ENCODE measurements around the gene CAMTA1.

Gene CAMTA1

GRCh38 chr1:7333094-7333493, 547.8 kb downstream of the CAMTA1 start:
- no peak for DNase-seq

GRCh38 chr1:7333620-7334019, 548.4 kb downstream of the CAMTA1 start:
- DNase-seq = no peak

DNA sequence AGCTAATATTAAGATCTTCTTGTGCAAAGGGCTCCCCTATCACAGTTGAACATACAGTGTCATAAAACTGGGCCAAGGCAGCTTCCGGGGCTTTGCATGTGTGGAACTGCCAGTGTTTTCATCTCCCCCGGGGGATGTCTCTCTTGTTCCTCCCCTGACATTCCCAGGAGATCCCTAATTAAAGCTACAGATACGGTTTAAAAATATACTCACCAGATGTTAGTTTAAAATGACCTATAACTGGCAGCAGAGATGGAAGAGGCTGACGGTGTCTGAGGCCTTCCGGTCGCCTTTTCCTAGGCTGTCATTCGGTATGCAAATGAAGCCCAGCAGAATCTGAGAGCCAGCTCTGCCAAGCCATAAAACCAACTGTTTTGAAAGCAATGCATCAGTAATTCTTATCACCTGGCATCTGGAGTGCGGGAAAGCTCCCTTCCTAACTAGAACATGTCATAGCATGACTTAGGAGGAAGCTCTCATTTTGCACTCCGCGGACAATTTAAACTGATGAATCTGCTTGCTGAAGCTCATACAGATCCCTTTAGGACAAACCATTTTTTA, 549.3 kb downstream of the CAMTA1 start:
- peak; percentile 80 for DNase-seq

- DNase-seq = no peak
Observed at GRCh38 chr1:7335224-7335879, 550.1 kb downstream of the CAMTA1 start.

DNA sequence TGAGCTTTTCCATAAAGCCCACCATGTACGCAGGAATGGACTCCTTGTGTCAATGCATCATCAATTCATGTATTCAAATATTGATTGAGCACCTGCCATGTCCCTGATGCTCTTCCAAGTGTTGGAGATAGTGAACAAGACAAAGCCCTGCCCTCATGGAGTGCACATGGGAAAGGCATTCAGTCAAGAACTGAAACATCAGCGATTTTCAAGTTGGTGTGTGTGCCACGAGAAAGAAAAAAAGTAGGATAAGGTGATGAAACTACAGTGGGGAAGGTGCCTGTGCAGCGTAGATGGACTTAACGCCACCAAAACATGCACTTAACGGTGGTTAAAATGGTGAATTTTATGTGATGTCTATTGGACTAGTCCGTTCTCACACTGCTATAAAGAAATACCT, 553.2 kb downstream of the CAMTA1 start:
- no peak for DNase-seq

DNA sequence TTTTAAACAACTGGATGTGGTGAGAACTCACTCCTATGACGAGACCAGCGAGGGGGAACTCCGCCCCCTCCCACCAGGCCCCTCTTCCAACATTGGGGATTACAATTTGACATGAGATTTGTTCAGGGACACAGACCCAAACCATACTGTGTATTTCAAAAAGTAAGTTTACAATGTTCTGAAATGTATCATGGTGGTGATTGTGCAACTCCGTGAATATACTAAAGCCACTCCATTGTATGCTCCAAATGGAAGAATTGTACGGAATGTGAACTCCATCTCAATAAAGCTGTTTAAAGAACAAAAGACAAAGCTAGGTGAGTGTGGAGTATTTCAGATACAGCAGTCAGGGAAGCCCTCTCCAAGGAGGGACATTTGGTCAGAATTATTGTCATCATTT, 553.8 kb downstream of the CAMTA1 start:
- DNase-seq = no peak

DNA sequence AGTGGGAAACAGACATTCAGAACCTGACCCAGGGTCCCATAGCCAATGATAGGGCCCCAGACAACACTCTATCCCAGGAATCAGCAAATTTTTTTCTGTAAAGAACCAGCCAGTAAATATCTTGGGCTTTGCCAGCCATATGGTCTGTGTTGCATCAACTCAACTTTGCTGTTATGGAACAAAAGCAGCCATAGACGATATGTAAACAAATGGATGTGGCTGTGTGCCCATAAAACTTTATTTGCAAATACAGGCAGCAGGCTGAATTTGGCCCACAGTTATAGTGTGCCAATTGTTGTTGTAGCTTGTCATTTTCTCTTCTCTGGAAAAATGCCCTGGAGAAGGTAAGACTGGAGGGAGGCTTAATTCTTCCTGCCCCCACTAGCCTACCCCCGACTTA, 554.7 kb downstream of the CAMTA1 start:
- peak; percentile 60 for DNase-seq

DNA sequence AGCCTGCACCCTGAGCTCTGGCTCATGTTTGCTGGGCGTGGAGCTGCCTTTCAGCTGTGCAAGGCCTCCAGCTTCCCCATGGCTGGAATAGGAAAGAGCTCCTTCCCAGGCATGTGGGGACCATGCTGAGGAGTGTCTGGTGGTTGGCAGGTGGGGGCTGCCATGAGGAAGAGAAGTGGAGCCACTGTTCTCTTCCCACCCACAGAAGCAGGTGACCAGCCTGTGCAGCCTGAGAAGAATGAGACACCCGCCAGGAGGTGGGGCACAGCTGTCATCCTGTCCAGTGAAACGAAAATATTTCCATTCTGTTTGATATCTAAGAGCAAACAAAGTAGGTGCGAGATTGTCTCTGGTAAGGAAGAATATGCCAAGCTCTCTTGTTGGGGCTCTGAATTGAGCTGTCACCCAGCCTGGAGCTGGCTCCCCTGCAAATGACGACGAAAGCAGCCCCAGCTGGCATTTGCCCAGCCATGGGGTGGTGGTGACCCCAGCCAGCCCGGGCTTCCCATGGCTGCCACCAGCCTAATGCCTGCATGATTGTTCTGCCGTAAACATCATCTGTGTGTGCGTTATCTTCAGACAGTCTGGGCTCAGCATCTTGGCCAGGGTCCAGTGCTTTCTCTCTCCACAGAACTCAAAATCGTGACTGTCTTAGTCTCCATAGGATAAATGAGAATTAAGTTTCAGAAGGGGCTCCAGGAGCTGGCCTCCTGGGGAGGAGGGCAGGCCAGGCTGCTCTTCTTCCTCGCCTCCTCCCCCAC, 556.1 kb downstream of the CAMTA1 start:
- DNase-seq = peak; percentile 36

- no peak for DNase-seq
Observed at GRCh38 chr1:7343882-7344281, 558.6 kb downstream of the CAMTA1 start.

DNA sequence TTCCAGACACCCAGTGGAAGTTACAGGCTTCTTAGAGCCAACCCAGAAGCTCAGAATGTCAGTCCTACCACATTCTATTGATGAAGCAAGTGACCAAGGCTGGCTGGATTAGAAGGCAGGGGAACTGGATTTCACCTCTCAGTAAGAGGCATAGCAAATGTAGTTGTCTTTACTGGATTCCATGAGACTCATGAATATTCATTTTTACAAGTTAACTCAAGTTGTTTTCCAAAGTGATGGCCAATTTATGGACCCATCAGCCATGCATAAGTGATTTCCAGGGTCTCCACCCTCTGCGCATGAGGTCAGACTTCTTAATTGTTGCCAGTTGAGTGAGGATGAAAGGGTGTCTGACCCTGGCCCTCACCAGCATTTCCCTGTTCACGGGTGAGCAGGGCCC, 559.0 kb downstream of the CAMTA1 start:
- no peak for DNase-seq

GRCh38 chr1:7345516-7345915, 560.3 kb downstream of the CAMTA1 start:
- DNase-seq = no peak

- DNase-seq = no peak
Observed at GRCh38 chr1:7346070-7346596, 560.9 kb downstream of the CAMTA1 start.

DNA sequence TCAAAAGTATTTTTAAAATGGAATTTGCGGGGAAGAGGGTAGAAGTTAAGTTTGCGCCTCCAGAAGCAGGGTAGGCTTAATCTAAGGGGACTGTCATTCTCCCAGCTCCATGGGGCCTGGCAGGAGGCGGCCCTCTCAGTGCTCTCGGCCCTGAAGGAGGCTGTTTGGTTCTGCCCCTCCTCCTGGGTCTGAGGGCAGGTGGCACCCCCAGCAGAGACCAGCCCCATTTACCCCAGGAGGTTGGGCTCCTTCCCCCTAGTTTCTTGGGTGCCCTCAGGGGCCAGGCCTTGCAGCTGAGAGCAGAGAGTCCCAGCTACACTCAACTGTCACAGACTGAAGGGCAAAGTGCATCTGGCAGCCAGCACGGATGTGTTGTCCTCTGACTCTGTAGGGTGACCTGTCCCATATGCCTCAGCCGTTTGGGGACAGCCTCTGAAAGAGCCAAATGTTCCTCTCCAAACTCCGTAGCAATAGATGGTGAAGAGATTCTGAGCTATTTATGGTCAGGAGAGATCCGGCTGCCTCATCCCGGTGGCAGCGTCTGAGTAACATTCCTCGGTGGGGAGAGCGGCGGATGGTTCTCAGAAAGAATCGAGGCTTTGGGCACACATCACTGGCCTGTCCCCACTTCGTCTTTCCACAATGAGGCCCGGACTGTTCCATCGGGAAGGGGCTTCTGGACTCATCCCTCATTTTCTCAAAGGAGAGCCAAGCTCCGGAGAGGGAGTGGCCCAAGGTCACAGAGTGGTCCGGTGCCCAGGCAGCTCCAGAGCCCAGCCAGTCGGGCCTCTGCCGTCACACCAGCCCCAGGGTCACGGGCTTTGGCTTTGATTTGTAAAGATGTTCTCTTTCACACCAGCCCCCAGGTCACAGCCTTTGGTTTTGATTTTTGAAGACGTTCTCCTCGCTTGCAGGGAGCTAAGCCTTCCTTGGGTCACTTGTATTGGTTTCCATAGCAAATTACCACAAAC, 561.6 kb downstream of the CAMTA1 start:
- no peak for DNase-seq

- no peak for DNase-seq
Observed at GRCh38 chr1:7348073-7348472, 562.8 kb downstream of the CAMTA1 start.

DNA sequence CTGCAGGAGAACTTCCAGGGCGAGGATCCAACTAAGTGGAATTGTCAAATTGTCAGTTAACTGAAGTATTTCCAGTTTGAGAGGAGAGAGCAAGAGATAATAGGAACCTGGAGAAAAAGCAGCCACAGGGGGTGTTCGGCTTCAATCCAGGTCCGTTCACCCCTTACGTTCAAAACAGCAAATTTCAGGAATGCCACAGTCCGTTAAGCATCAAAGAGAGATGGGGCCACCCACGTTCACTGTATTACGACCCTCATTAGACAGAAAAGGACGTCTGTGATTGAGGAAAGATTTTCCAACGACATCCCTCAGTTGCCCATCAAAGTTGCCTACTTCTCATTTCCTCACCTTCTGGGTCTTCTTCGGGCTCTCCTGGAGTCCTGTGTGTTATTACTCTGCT, 563.3 kb downstream of the CAMTA1 start:
- no peak for DNase-seq

GRCh38 chr1:7350804-7351203, 565.5 kb downstream of the CAMTA1 start:
- DNase-seq = no peak

DNA sequence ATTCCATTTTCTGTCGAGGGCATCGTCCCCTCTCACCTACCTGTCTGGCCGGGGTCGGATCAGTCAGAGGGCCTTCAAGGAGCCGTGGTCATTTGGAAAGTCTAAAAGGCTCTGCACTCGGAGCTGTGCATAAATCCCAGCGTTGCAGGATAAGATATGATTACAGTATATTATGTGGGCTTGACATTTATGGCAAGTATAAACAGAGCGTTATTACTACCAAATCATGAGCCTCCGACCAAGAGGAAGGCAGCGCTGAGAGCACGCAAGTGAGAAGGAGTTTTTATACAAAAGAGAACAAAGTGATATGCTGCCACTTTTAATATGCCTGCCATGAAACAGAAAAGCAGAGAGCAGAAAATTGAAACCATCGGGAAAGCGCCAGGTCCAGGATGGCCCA, 566.4 kb downstream of the CAMTA1 start:
- DNase-seq = no peak

DNA sequence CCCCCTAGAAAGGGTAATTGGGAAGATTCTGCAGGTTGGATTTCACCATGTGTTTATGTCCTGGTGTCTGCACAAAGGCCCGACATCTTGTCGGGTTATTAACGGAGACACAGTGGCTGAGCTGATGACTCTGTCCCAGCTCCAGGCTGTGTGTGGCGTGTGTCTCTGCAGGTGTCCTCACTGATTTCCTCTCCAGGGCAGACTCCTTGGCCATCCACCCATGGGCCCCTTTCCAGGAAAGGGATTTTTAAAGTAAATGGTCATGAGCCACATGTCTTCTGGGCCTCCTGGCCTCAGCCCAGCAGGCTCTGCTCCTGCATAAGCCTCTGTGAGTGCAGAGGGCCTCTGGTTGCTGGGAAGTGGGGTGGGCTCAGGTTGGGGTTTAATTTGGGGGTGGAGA, 567.1 kb downstream of the CAMTA1 start:
- DNase-seq = no peak

DNA sequence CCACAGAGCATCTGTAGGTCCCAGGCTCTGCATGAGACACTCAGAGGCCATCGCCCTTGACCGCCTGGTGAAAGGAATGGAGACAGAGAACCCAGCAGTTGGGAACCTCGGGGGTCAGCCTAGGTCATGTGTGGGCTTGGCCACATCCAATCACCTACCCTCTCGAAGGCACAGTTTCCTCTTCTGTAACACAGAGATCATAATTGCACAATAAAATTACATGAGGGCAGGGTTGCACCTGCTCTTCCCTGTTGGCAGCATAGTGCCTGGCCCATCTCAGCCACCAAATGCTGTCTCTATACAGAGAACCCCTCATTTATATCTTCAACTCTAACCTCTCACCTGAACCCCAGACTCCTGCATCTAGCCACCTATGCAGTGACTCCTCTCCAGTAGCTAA, 567.7 kb downstream of the CAMTA1 start:
- no peak for DNase-seq

- DNase-seq = no peak
Observed at GRCh38 chr1:7355646-7356045, 570.4 kb downstream of the CAMTA1 start.

GRCh38 chr1:7356079-7356478, 570.8 kb downstream of the CAMTA1 start:
- DNase-seq = no peak

- DNase-seq = no peak
Observed at GRCh38 chr1:7358425-7358824, 573.2 kb downstream of the CAMTA1 start.

DNA sequence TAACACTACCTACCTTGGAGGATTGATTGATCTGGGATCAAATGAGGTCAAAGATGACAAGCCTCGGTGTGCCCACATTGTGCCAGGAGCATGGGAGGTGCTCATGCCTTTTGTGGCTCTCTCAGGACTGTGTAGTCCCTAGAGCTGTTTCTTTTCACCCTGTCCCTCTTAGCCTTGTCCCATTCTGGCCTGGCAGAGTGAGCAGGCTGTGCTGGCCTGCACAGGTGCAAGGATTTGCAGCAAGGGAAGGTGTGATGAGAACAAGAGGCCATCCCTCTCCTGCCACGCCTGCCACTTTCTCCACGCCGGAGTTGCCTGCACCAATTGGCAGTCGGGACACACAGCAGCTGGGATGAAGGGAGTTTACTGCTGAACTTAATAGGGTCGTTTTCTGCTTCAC, 575.3 kb downstream of the CAMTA1 start:
- DNase-seq = no peak
